Measurements from ENCODE around the gene LGALS4.
"Not testable (repeated sequence)": the region's sequence is repeated elsewhere in the genome, so short reads cannot be mapped to it uniquely, and the experiment has no call there.

The LGALS4 gene

GRCh38 chr19:38806371-38806770 is 6.4 kb downstream of the LGALS4 start:
- H3K4me3 ChIP-seq (ENCODE audit: low read depth, low read length): no peak overlapping the region
- TF ChIP-seq CTCF (IDR thresholded peaks at IDR 0.05; ENCODE audit: low read depth, low read length): no peak

- no peak overlapping the region for H3K4me3 ChIP-seq (ENCODE audit: low read depth, low read length)
- no peak for TF ChIP-seq CTCF (IDR thresholded peaks at IDR 0.05; ENCODE audit: low read depth, low read length)
Measured at GRCh38 chr19:38805180-38805579, 7.6 kb downstream of the LGALS4 start.

GRCh38 chr19:38803543-38803942 is 9.2 kb downstream of the LGALS4 start:
- no peak for TF ChIP-seq CTCF (IDR thresholded peaks at IDR 0.05; ENCODE audit: low read depth, low read length)
- H3K4me3 ChIP-seq (ENCODE audit: low read depth, low read length): no peak overlapping the region

- no peak overlapping the region for H3K4me3 ChIP-seq (ENCODE audit: low read depth, low read length)
- TF ChIP-seq CTCF (IDR thresholded peaks at IDR 0.05; ENCODE audit: low read depth, low read length): no peak
Measured at GRCh38 chr19:38801359-38802095, 11.2 kb downstream of the LGALS4 start.

- TF ChIP-seq CTCF (IDR thresholded peaks at IDR 0.05; ENCODE audit: low read depth, low read length): no peak
- no peak overlapping the region for H3K4me3 ChIP-seq (ENCODE audit: low read depth, low read length)
Measured at GRCh38 chr19:38800577-38801347, 12.0 kb downstream of the LGALS4 start.

GRCh38 chr19:38799104-38799503 is 13.6 kb downstream of the LGALS4 start:
- no peak for TF ChIP-seq CTCF (IDR thresholded peaks at IDR 0.05; ENCODE audit: low read depth, low read length)
- H3K4me3 ChIP-seq (ENCODE audit: low read depth, low read length): no peak overlapping the region

GRCh38 chr19:38797781-38798180 is 15.0 kb downstream of the LGALS4 start:
- H3K4me3 ChIP-seq (ENCODE audit: low read depth, low read length): not testable (repeated sequence)

All from WI38 (cell line).